ENCODE measurements around the gene CLEC10A.

GRCh38 chr17:7108981-7109380, 28.9 kb upstream of the CLEC10A start:
- no peak for TF ChIP-seq POLR2A (IDR thresholded peaks at IDR 0.05; ENCODE audit: low read depth, low read length)
- no peak for TF ChIP-seq POLR2AphosphoS5 (IDR thresholded peaks at IDR 0.05; ENCODE audit: low read depth, low read length)
